Neural cell (in vitro differentiated cells): ENCODE results near the gene FTL.
"Not testable (repeated sequence)": the region's sequence is repeated elsewhere in the genome, so short reads cannot be mapped to it uniquely, and the experiment has no call there.

Experiments used
- CTCF ChIP-seq: fragments of 450-650 bp; IDR thresholded peaks from 2 replicates; pipeline ENCODE4 v1.5.1; 2014; ENCODE audit warnings: antibody characterized with exemption, mild to moderate bottlenecking, moderate library complexity; ENCODE audit not compliant: poor library complexity, severe bottlenecking
- EP300 ChIP-seq: fragments of 450-650 bp; conservative IDR thresholded peaks from 2 replicates; pipeline ENCODE4 v1.6.1; 2014; ENCODE audit warnings: antibody characterized with exemption, mild to moderate bottlenecking, moderate library complexity; ENCODE audit not compliant: poor library complexity, severe bottlenecking
- EZH2 ChIP-seq: fragments of 200-600, 300-800 bp; shearing (Covaris generic), sonication (generic); IDR thresholded peaks from 2 replicates; pipeline ENCODE4 v1.6.1; 2014; ENCODE audit warnings: antibody characterized with exemption, low read length, borderline replicate concordance, mild to moderate bottlenecking; ENCODE audit not compliant: insufficient read depth, poor library complexity, severe bottlenecking
- MXI1 ChIP-seq: fragments of 450-650 bp; conservative IDR thresholded peaks from 2 replicates; pipeline ENCODE4 v1.6.1; 2014; ENCODE audit warnings: antibody characterized with exemption, mild to moderate bottlenecking; ENCODE audit not compliant: poor library complexity, severe bottlenecking
- POLR2AphosphoS5 ChIP-seq: IDR thresholded peaks from 2 replicates; pipeline ENCODE4 v1.6.1; 2012
- SMC3 ChIP-seq: fragments of 450-650 bp; conservative IDR thresholded peaks from 2 replicates; pipeline ENCODE4 v1.6.1; 2014; ENCODE audit warnings: antibody characterized with exemption, mild to moderate bottlenecking, moderate library complexity; ENCODE audit not compliant: poor library complexity

GRCh38 chr19:48925890-48926289 is 39.2 kb upstream of the FTL start:
- TF ChIP-seq CTCF, POLR2AphosphoS5, SMC3, MXI1, EZH2, EP300: not testable (repeated sequence)
